Naive thymus-derived CD4-positive, alpha-beta T cell (primary cell): ENCODE measurements around the gene FOXN3. TPM values are rescaled to one million over a fixed set of nuclear protein-coding genes. Genes with fewer than 3 reads are reported as not detected.

ENCODE experiments used
- ATAC-seq: fragments of 150-1000 bp; cut with Tn5 transposase; 2 replicates; pipeline ENCODE4 v1.10.0; 2021; ENCODE audit warnings: mild to moderate bottlenecking, moderate library complexity
- CTCF ChIA-PET: fragments of 350-600 bp; sonication (Branson Sonifier 250); formaldehyde crosslinking; loops from one replicate; lab custom pipeline; 2021; ENCODE audit warnings: antibody characterized with exemption; lab: Charles Lee
- POLR2A ChIA-PET: fragments of 350-600 bp; sonication (Branson Sonifier 250); formaldehyde crosslinking; loops from one replicate; lab custom pipeline; 2021; ENCODE audit warnings: antibody characterized with exemption, inconsistent platforms; lab: Charles Lee
- DNase-seq, 9 donors: peaks; one replicate each; pipeline versions ENCODE4 v3.0.0 to v3.0.0-alpha.2; 2020 to 2022; ENCODE audit warnings: mixed read lengths in 1 of 9
- H3K27ac ChIP-seq: one replicate; pipeline ENCODE4 v1.7.0; 2013; ENCODE audit warnings: mild to moderate bottlenecking, low read depth, low read length, moderate library complexity
- H3K27me3 ChIP-seq, 2 donors: one replicate each; pipeline ENCODE4 v1.7.0; 2013; ENCODE audit warnings: low read length in 2 of 2, mild to moderate bottlenecking in 2 of 2, moderate library complexity in 2 of 2; ENCODE audit not compliant: control insufficient read depth in 2 of 2, insufficient read depth in 2 of 2
- H3K36me3 ChIP-seq, 3 experiments: 1 replicate in 2 of 3; 2 replicates in 1 of 3; pipeline ENCODE4 v1.7.0; 2013; ENCODE audit warnings: low read length in 3 of 3, mild to moderate bottlenecking in 3 of 3, moderate library complexity in 1 of 3; ENCODE audit not compliant: insufficient read depth in 3 of 3, control insufficient read depth in 2 of 3
- H3K4me1 ChIP-seq, 2 donors: one replicate each; pipeline ENCODE4 v1.7.0; 2013; ENCODE audit warnings: low read length in 2 of 2, mild to moderate bottlenecking in 2 of 2, moderate library complexity in 1 of 2; ENCODE audit not compliant: control insufficient read depth in 2 of 2, insufficient read depth in 2 of 2
- H3K4me3 ChIP-seq: 2 replicates; pipeline ENCODE4 v1.7.0; 2013; ENCODE audit warnings: mild to moderate bottlenecking, low read length
- H3K9me3 ChIP-seq, 3 experiments: 1 replicate in 2 of 3; 2 replicates in 1 of 3; pipeline ENCODE4 v1.7.0; 2013; ENCODE audit warnings: low read length in 3 of 3; ENCODE audit not compliant: control insufficient read depth in 2 of 3
- H3K27ac Mint-ChIP-seq, 9 donors: one replicate each; pipeline ENCODE4 v1.8.0; 2020 to 2022; ENCODE audit warnings: mixed read lengths in 9 of 9, mild to moderate bottlenecking in 8 of 9, moderate library complexity in 5 of 9, inconsistent platforms in 2 of 9
- H3K27me3 Mint-ChIP-seq, 5 donors: one replicate each; pipeline ENCODE4 v1.8.0; 2021 to 2022; ENCODE audit warnings: mixed read lengths in 5 of 5, mild to moderate bottlenecking in 1 of 5
- H3K36me3 Mint-ChIP-seq, 5 donors: one replicate each; pipeline ENCODE4 v1.8.0; 2020 to 2022; ENCODE audit warnings: mixed read lengths in 5 of 5, mild to moderate bottlenecking in 3 of 5, inconsistent platforms in 1 of 5
- H3K4me1 Mint-ChIP-seq, 7 donors: one replicate each; pipeline ENCODE4 v1.8.0; 2020 to 2022; ENCODE audit warnings: mixed read lengths in 7 of 7, mild to moderate bottlenecking in 3 of 7, inconsistent platforms in 1 of 7
- H3K4me3 Mint-ChIP-seq, 10 donors: one replicate each; pipeline ENCODE4 v1.8.0; 2020 to 2022; ENCODE audit warnings: mild to moderate bottlenecking in 10 of 10, mixed read lengths in 10 of 10, moderate library complexity in 6 of 10, inconsistent platforms in 2 of 10
- H3K9me3 Mint-ChIP-seq, 11 donors: one replicate each; pipeline ENCODE4 v1.8.0; 2020 to 2022; ENCODE audit warnings: mixed read lengths in 11 of 11, mild to moderate bottlenecking in 4 of 11, inconsistent platforms in 1 of 11, moderate library complexity in 1 of 11
- intact Hi-C, 2 donors: fragments of 100-400 bp; cut with micrococcal nuclease; formaldehyde crosslinking; loops; one replicate each; pipeline ENCODE4 v1.15.1; 2023
- polyA plus RNA-seq, 2 donors: library from polyadenylated mRNA; unstranded; fragments of 300-500 nt; fragmentation: Illumina TruSeq; gene quantifications; one replicate each; pipeline ENCODE4 v1.2.3, GENCODE V29; 2021
- total RNA-seq, 6 experiments: library from RNA in 5 of 6; stranded (reverse) in 5 of 6; gene quantifications; 1 replicate in 5 of 6; 2 replicates in 1 of 6; pipeline ENCODE4 v1.2.3 and lab custom pipeline; 2021 to 2026

Gene FOXN3
- total and polyA plus RNA-seq, 7 experiments from 2014 or later: 103 to 192 (median 149) TPM

GRCh38 chr14:89422181-89422951, 5.3 kb upstream of the FOXN3 start:
- CTCF ChIA-PET: no interaction called here
- Mint-ChIP-seq H3K9me3 (peaks cover 0 to 1% (median 0%) of the 10 kb centered on the region in 11 donors), H3K4me1 (peaks cover 46 to 77% (median 73%) of the 10 kb centered on the region in 7 donors), H3K27me3 (no peaks in the 10 kb centered on the region), H3K27ac (peak overlapping the region in 7 of 9 donors; percentile 36 to 87 (median 74)), H3K4me3 (no peak overlapping the region), H3K36me3 (peaks cover 0 to 11% (median 4%) of the 10 kb centered on the region in 5 donors)
- H3K9me3 ChIP-seq: no peaks in the 10 kb centered on the region
- ATAC-seq: no peak
- no peaks in the 10 kb centered on the region for H3K36me3 ChIP-seq
- intact Hi-C loops: loop anchor here in 1 of 2 donors (1.0 kb wide), 1 partner anchor 8 kb away; no protein-coding TSS in a partner anchor
- H3K4me1 ChIP-seq: peaks cover 14 to 20% of the 10 kb centered on the region in 2 donors
- POLR2A ChIA-PET: interaction anchor here (0.9 kb wide), 1 partner anchor 9 kb away, joined by 3 read pairs; no protein-coding TSS in a partner anchor
- no peak overlapping the region for H3K4me3 ChIP-seq
- H3K27me3 ChIP-seq: no peaks in the 10 kb centered on the region
- H3K27ac ChIP-seq: no peak overlapping the region
- DNase-seq: peak in 1 of 9 donors; percentile 49

- no peak for ATAC-seq
- Histone ChIP-seq H3K27me3 (no peaks in the 10 kb centered on the region), H3K9me3 (no peaks in the 10 kb centered on the region), H3K4me3 (no peak overlapping the region), H3K36me3 (peaks cover 0 to 6% (median 0%) of the 10 kb centered on the region in 3 experiments), H3K27ac (no peak overlapping the region), H3K4me1 (peaks cover 15 to 20% of the 10 kb centered on the region in 2 donors)
- Mint-ChIP-seq H3K27me3 (peaks cover 0 to 2% (median 0%) of the 10 kb centered on the region in 5 donors), H3K9me3 (peaks cover 0 to 1% (median 0%) of the 10 kb centered on the region in 11 donors), H3K27ac (peak overlapping the region in 8 of 9 donors; percentile 52 to 96 (median 73)), H3K4me3 (no peak overlapping the region), H3K36me3 (peaks cover 0 to 7% (median 4%) of the 10 kb centered on the region in 5 donors), H3K4me1 (peaks cover 47 to 72% (median 69%) of the 10 kb centered on the region in 7 donors)
- CTCF ChIA-PET: no interaction called here
- POLR2A ChIA-PET: interaction anchor here (2.1 kb wide), 1 partner anchor 10 kb away, joined by 6 read pairs; no protein-coding TSS in a partner anchor
- intact Hi-C loops: no loop called here
- DNase-seq: no peak
Observed at GRCh38 chr14:89420502-89420901, 3.5 kb upstream of the FOXN3 start.

GRCh38 chr14:89419973-89420482, 3.0 kb upstream of the FOXN3 start:
- ATAC-seq: no peak
- Mint-ChIP-seq H3K4me1 (peaks cover 52 to 77% (median 74%) of the 10 kb centered on the region in 7 donors), H3K4me3 (peak overlapping the region in 1 of 10 donors; percentile 9), H3K9me3 (peaks cover 0 to 1% (median 0%) of the 10 kb centered on the region in 11 donors), H3K36me3 (peaks cover 0 to 7% (median 4%) of the 10 kb centered on the region in 5 donors), H3K27ac (peak overlapping the region in 8 of 9 donors; percentile 59 to 96 (median 80)), H3K27me3 (peaks cover 0 to 2% (median 0%) of the 10 kb centered on the region in 5 donors)
- intact Hi-C loops: loop anchor here (2.0 to 10.0 kb wide), 9 partner anchors 25 to 962 kb away; partner anchors contain the start of genes EML5 (in 1 of the 2) and PTPN21 (in 1 of the 2)
- Histone ChIP-seq H3K9me3 (no peaks in the 10 kb centered on the region), H3K27ac (no peak overlapping the region), H3K4me3 (no peak overlapping the region), H3K27me3 (no peaks in the 10 kb centered on the region), H3K4me1 (peaks cover 20% of the 10 kb centered on the region in 2 donors), H3K36me3 (peaks cover 0 to 6% (median 0%) of the 10 kb centered on the region in 3 experiments)
- CTCF ChIA-PET: no interaction called here
- POLR2A ChIA-PET: interaction anchor here (0.7 to 2.1 kb wide), 2 partner anchors 10 to 246 kb away, joined by 3 to 6 read pairs; no protein-coding TSS in a partner anchor
- DNase-seq: no peak

- H3K4me1 ChIP-seq: peaks cover 20% of the 10 kb centered on the region in 2 donors
- peaks cover 0 to 6% (median 0%) of the 10 kb centered on the region in 3 experiments for H3K36me3 ChIP-seq
- intact Hi-C loops: loop anchor here (1.0 to 10.0 kb wide), 17 partner anchors 11 to 963 kb away; partner anchors contain the start of genes EFCAB11 (in 1 of the 2), EML5 (in 1 of the 2) and PTPN21 (in 1 of the 2)
- Mint-ChIP-seq H3K4me3 (peak overlapping the region in 8 of 10 donors; percentile 14 to 92 (median 64)), H3K36me3 (peaks cover 0 to 5% (median 4%) of the 10 kb centered on the region in 5 donors), H3K9me3 (peaks cover 0 to 1% (median 0%) of the 10 kb centered on the region in 11 donors), H3K27me3 (peaks cover 0 to 2% (median 0%) of the 10 kb centered on the region in 5 donors), H3K27ac (peak overlapping the region in 8 of 9 donors; percentile 51 to 96 (median 84)), H3K4me1 (peaks cover 43 to 71% (median 67%) of the 10 kb centered on the region in 7 donors)
- DNase-seq: no peak
- no peaks in the 10 kb centered on the region for H3K27me3 ChIP-seq
- no peak overlapping the region for H3K4me3 ChIP-seq
- peak overlapping the region; percentile 11 for H3K27ac ChIP-seq
- POLR2A ChIA-PET: interaction anchor here (0.7 to 2.1 kb wide), 3 partner anchors 9 to 245 kb away, joined by 3 to 6 read pairs (median 3); no protein-coding TSS in a partner anchor
- no peak for ATAC-seq
- CTCF ChIA-PET: interaction anchor here (1.0 kb wide), 1 partner anchor 348 kb away, joined by 4 read pairs; no protein-coding TSS in a partner anchor
- no peaks in the 10 kb centered on the region for H3K9me3 ChIP-seq
Observed at GRCh38 chr14:89418976-89419375, 1.9 kb upstream of the FOXN3 start.

- peak overlapping the region; percentile 60 to 96 (median 87) for H3K27ac Mint-ChIP-seq
- Histone ChIP-seq H3K4me3 (no peak overlapping the region), H3K36me3 (peaks cover 0 to 6% (median 0%) of the 10 kb centered on the region in 3 experiments), H3K4me1 (peaks cover 20% of the 10 kb centered on the region in 2 donors), H3K9me3 (no peaks in the 10 kb centered on the region), H3K27me3 (no peaks in the 10 kb centered on the region), H3K27ac (peak overlapping the region; percentile 68)
- peak in 7 of 9 donors; percentile 12 to 42 (median 25) for DNase-seq
- peaks cover 0 to 7% (median 4%) of the 10 kb centered on the region in 5 donors for H3K36me3 Mint-ChIP-seq
- peaks cover 42 to 66% (median 62%) of the 10 kb centered on the region in 7 donors for H3K4me1 Mint-ChIP-seq
- peaks cover 0 to 2% (median 0%) of the 10 kb centered on the region in 5 donors for H3K27me3 Mint-ChIP-seq
- peaks cover 0 to 1% (median 0%) of the 10 kb centered on the region in 11 donors for H3K9me3 Mint-ChIP-seq
- peak overlapping the region; percentile 73 to 94 (median 90) for H3K4me3 Mint-ChIP-seq
- ATAC-seq: no peak
- intact Hi-C loops: loop anchor here (1.0 to 10.0 kb wide), 17 partner anchors 12 to 964 kb away; partner anchors contain the start of genes EFCAB11 (in 1 of the 2), EML5 (in 1 of the 2) and PTPN21 (in 1 of the 2)
- CTCF ChIA-PET: interaction anchor here (0.7 to 1.0 kb wide), 2 partner anchors 16 to 349 kb away, joined by 3 to 4 read pairs; no protein-coding TSS in a partner anchor
- POLR2A ChIA-PET: interaction anchor here (1.1 to 2.1 kb wide), 2 partner anchors 10 to 12 kb away, joined by 3 to 6 read pairs; no protein-coding TSS in a partner anchor
Observed at GRCh38 chr14:89418452-89418851, 1.4 kb upstream of the FOXN3 start.
